Measurements from ENCODE around the gene NTNG1. TPM values are rescaled to one million over a fixed set of nuclear protein-coding genes. Genes with fewer than 3 reads are reported as not detected.

NTNG1 gene
- polyA plus RNA-seq, 1 donor: 9.7 TPM

- DNase-seq: no peak
These were observed 382.9 kb downstream of the NTNG1 start for GRCh38 chr1:107523736-107524135.

GRCh38 chr1:107524301-107524700, 383.5 kb downstream of the NTNG1 start:
- DNase-seq: no peak

- no peak for DNase-seq
These were observed 384.3 kb downstream of the NTNG1 start for GRCh38 chr1:107525145-107525544.

GRCh38 chr1:107525961-107526360, 385.1 kb downstream of the NTNG1 start:
- no peak for DNase-seq

- DNase-seq: no peak
These were observed 385.8 kb downstream of the NTNG1 start for GRCh38 chr1:107526524-107527198.

- DNase-seq: peak; percentile 47
These were observed 388.8 kb downstream of the NTNG1 start for GRCh38 chr1:107529511-107530149.

- no peak for DNase-seq
These were observed 389.7 kb downstream of the NTNG1 start for GRCh38 chr1:107530543-107530942.

- DNase-seq: no peak
These were observed 390.4 kb downstream of the NTNG1 start for GRCh38 chr1:107531065-107531908.

- DNase-seq: no peak
These were observed 391.5 kb downstream of the NTNG1 start for GRCh38 chr1:107532318-107532717.

Other genes starting within 250 kb of the NTNG1 start
- gene PRMT6, start 84.4 kb upstream of the NTNG1 start, polyA plus RNA-seq (ENCODE audit: insufficient read length): 17.3 TPM

All from hindlimb muscle (tissue), 1 donor.